ENCODE data around the gene SLC34A1. TPM values are rescaled to one million over a fixed set of nuclear protein-coding genes. Genes with fewer than 3 reads are reported as not detected.
A peak's percentile ranks its signal among the peaks of the same experiment; 100 is the strongest.
"Not testable (repeated sequence)": the region's sequence is repeated elsewhere in the genome, so short reads cannot be mapped to it uniquely, and the experiment has no call there.

Gene SLC34A1
- total RNA-seq, 2 donors from 2014 or later = 0.19 to 0.21 TPM

DNA sequence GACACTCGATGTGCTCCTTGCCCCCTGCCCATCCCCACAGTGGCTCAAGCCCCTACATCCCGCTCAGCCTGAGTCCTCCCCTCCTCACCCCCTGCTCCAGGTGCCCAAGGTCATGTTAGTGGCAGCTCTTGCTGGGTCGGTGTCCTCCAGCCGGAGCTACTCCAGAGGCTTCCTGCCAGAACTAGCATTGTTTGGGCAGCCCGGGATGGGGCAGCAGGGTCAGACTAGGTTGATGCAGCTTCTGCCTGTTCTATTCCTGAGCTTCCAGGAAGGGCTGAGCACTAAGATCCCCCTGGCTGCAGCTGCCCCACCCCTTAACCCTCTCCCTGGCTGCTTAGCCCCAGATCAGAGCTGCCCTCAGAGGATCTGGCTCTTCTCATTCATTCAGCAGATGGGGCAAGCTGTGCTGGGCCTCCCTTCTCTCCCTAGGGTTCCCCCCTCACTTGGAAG, 25.8 kb upstream of the SLC34A1 start:
- Mint-ChIP-seq H3K9me3 (peaks cover 0 to 1% of the 10 kb centered on the region in 2 donors), H3K27me3 (ENCODE audit: low read depth) (no peaks in the 10 kb centered on the region), H3K36me3 (ENCODE audit: insufficient read depth in 2 of 2) (peaks cover 6% of the 10 kb centered on the region in 2 donors), H3K4me1 (ENCODE audit: low read depth) (peaks cover 70% of the 10 kb centered on the region), H3K27ac (peak overlapping the region; percentile 80), H3K4me3 (peak overlapping the region; percentile 73 to 87)
- DNase-seq = no peak
- ATAC-seq (replicated peaks in 1 of 2) = no peak

DNA sequence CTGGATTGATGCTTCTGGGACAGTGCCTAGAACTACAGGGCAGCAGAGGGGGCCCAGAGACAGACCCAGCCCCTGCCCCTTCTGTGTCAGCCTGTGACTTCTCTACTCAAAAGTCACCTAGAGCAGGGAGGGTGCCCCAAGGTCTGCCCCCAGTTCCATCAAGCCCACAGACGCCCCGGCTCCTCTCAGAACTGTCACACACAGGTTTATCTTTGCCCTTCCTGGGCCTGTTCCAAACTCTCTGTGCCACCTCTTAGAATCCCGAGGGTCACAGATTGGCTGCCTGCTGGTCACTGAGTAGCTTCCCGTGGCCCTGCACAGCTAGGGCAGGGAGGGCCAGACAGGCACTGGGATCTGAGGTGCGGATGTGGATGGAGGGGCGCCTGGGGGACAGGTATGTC, 24.8 kb upstream of the SLC34A1 start:
- H3K4me3 Mint-ChIP-seq = peak overlapping the region; percentile 73 to 87
- peaks cover 6% of the 10 kb centered on the region in 2 donors for H3K36me3 Mint-ChIP-seq (ENCODE audit: insufficient read depth in 2 of 2)
- peak overlapping the region; percentile 80 for H3K27ac Mint-ChIP-seq
- ATAC-seq (replicated peaks in 1 of 2) = no peak
- peaks cover 0 to 1% of the 10 kb centered on the region in 2 donors for H3K9me3 Mint-ChIP-seq
- peaks cover 80% of the 10 kb centered on the region for H3K4me1 Mint-ChIP-seq (ENCODE audit: low read depth)
- DNase-seq = no peak
- H3K27me3 Mint-ChIP-seq (ENCODE audit: low read depth) = no peaks in the 10 kb centered on the region

DNA sequence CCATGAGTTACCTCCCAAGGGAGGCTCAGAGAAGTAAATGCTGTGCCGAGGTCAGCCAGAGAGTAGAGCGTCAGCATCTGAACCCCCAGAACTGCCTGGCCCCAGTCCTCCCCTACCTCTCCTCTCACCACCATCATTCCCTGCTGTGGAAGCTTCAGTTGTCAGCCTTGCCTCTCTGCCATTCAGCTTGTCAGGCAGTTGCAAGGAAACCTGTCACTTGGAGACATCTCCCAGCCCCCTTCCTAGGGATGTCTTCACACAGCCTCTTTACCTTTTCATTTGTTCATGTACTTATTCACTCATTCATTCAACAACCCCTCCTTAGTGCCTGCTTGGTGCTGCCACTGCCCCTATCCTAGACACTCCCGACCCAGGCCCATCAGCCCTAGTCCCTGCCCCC, 24.4 kb upstream of the SLC34A1 start:
- ATAC-seq (replicated peaks in 1 of 2) = no peak
- peaks cover 6% of the 10 kb centered on the region in 2 donors for H3K36me3 Mint-ChIP-seq (ENCODE audit: insufficient read depth in 2 of 2)
- peaks cover 84% of the 10 kb centered on the region for H3K4me1 Mint-ChIP-seq (ENCODE audit: low read depth)
- peak overlapping the region; percentile 73 to 87 for H3K4me3 Mint-ChIP-seq
- peaks cover 0 to 1% of the 10 kb centered on the region in 2 donors for H3K9me3 Mint-ChIP-seq
- no peak for DNase-seq
- peak overlapping the region; percentile 43 for H3K27ac Mint-ChIP-seq
- no peaks in the 10 kb centered on the region for H3K27me3 Mint-ChIP-seq (ENCODE audit: low read depth)

DNA sequence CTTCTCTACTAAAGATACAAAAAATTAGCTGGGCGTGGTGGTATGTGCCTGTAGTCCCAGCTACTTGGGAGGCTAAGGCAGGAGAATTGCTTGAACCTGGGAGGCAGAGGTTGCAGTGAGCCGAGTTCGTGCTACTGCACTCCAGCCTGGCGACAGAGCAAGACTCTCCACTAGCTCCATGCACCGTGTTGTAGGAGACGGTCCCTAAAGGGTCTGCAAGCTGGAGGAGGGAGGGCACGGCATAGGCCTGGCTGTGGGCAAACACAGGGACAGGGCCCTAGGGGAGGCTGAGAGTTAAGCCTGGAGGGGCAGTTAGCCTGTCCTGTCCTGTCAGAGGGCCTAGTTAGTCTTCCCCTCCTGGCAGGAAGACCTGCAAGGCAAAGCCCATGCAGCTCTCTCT, 23.5 kb upstream of the SLC34A1 start:
- not testable (repeated sequence) for H3K27ac Mint-ChIP-seq; H3K36me3 Mint-ChIP-seq (ENCODE audit: insufficient read depth in 2 of 2); ATAC-seq (replicated peaks in 1 of 2); H3K4me3 Mint-ChIP-seq; H3K9me3 Mint-ChIP-seq; H3K27me3 Mint-ChIP-seq (ENCODE audit: low read depth); DNase-seq
- peaks cover 90% of the 10 kb centered on the region for H3K4me1 Mint-ChIP-seq (ENCODE audit: low read depth)

DNA sequence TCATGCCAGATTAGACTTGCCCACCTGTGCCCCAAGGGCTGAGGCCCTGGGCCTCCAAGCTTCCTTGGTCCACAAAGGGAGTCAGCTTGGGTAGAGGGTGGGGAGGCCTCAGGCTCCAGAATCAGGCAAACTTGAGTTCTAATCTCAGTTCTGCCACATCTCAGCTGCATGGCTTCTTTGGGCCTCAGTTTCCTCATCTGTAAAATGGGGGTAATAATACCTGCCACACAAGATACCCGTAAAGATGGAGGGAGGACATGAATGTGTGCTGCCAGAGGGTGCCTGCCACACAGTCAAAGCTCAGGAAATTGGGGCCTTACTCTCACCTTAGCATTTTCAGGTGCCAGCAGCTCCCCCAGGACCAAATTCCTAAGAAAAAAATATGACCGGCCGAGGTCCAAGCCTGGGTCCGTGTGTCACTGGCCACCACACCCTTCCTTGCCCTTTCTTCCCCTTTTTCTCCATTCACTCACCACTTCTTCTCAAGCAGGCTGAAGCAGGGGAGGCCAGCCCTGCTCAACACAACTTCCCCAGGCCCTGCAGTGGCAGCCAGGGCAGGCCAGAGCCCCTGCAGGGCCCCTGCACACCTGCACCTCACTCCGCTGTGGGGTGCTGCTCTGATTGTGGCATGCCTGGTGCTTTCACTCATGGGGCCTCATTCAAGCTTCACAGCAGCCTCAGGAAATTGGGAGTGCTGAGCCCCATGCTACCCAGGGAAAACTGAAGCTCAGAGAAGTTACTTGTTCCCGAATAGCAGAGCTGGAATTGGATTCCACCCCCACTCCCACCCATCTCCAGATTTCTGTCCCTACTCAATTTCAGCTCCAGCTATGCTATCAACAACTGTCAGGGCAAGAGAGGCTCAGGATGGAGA, 22.6 kb upstream of the SLC34A1 start:
- peaks cover 89% of the 10 kb centered on the region for H3K4me1 Mint-ChIP-seq (ENCODE audit: low read depth)
- peak overlapping the region; percentile 75 to 86 for H3K4me3 Mint-ChIP-seq
- ATAC-seq (replicated peaks in 1 of 2) (no peak), DNase-seq (peak in 1 of 2 donors; percentile 45)
- H3K27me3 Mint-ChIP-seq (ENCODE audit: low read depth) = no peaks in the 10 kb centered on the region
- H3K36me3 Mint-ChIP-seq (ENCODE audit: insufficient read depth in 2 of 2) = peaks cover 0 to 4% of the 10 kb centered on the region in 2 donors
- H3K9me3 Mint-ChIP-seq = no peaks in the 10 kb centered on the region
- H3K27ac Mint-ChIP-seq = peak overlapping the region; percentile 10

DNA sequence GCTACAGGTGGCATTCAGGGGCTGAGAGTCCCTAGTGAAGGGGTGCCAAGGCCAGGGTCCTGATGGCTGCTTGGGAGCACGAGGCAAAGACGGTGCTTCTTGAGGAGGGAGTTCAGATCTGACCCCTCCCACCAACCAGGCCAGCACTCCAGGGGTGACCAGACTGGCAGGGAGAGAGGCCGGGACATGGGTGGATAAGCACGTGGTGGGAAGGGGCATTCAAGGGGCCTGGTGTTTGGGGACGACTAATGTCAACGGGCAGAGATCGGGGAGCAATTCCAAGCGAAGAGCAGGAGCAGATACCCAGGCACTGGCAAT, 22.0 kb upstream of the SLC34A1 start:
- Mint-ChIP-seq H3K36me3 (ENCODE audit: insufficient read depth in 2 of 2) (peaks cover 2 to 4% of the 10 kb centered on the region in 2 donors), H3K4me1 (ENCODE audit: low read depth) (peaks cover 86% of the 10 kb centered on the region), H3K27ac (peak overlapping the region; percentile 10), H3K27me3 (ENCODE audit: low read depth) (no peaks in the 10 kb centered on the region), H3K4me3 (peak overlapping the region; percentile 75 to 86), H3K9me3 (no peaks in the 10 kb centered on the region)
- DNase-seq (no peak), ATAC-seq (replicated peaks in 1 of 2) (no peak)

DNA sequence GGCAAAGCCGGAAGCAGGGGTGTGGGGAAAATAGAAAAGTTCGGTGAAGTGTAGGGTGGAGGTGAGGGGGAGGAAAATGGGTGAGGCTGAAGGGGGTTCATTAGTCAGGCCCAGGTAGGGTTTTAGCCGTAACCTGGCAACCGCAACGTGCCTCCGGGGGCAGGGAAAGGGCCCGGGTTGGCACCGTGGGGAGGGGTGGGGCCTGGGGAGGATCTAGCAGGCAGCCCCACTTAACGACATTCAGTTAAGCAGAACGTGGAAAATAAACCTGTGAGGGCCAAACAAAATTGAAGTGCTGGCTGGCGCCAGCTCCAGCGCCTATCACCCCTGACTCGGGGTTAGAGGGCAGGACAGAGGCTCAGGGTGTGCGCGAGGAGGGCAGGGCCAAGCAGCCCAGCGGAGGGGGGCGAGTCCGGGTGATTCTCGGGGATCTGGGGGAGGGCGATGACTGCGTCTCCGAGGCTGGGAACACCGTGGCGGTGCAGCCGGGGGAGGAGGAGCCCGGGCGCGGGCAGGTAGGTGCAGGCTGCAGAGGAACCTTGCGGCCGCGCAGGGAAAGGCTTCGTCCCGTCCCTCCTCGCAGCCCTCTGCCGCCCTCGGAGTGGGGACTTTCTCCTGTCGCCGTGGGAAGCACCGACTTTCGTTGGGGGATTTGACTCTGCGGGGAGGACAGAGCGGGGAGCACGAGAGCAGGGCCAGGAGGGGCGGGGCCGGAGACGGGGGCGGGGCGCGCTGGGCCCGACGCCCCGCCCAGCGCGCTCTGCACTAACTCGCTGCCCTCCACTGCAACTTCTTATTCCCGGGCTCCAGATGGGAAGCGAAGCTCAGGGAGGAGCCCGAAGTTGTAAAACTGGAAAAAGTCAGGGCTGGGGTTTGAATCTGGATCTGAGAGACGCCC, 21.4 kb upstream of the SLC34A1 start:
- peaks cover 81% of the 10 kb centered on the region for H3K4me1 Mint-ChIP-seq (ENCODE audit: low read depth)
- no peaks in the 10 kb centered on the region for H3K9me3 Mint-ChIP-seq
- no peaks in the 10 kb centered on the region for H3K27me3 Mint-ChIP-seq (ENCODE audit: low read depth)
- no peak overlapping the region for H3K27ac Mint-ChIP-seq
- DNase-seq (peak; percentile 72 to 75), ATAC-seq (replicated peaks in 1 of 2) (peak; percentile 63 to 68)
- H3K36me3 Mint-ChIP-seq (ENCODE audit: insufficient read depth in 2 of 2) = peaks cover 2% of the 10 kb centered on the region in 2 donors
- peak overlapping the region; percentile 75 to 86 for H3K4me3 Mint-ChIP-seq

DNA sequence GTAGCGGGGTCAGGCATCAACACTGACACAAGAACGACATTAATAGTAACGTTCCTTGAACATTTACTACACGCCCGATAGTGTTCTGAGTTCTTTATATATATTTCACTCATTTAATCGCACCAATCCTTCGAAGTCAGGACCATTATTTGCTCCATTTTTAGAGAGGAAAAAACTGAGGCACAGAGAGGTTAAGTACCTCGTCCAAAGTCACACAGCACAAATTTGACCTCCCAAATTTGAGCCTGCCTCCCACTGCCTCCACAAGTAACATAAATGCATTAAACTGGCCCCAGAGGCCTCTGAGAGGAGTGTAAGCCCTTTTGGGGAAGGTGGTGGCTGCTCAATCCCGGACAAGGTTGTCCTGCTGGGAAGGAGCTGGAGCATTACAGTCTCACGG, 20.7 kb upstream of the SLC34A1 start:
- H3K27me3 Mint-ChIP-seq (ENCODE audit: low read depth) = no peaks in the 10 kb centered on the region
- no peak for DNase-seq

DNA sequence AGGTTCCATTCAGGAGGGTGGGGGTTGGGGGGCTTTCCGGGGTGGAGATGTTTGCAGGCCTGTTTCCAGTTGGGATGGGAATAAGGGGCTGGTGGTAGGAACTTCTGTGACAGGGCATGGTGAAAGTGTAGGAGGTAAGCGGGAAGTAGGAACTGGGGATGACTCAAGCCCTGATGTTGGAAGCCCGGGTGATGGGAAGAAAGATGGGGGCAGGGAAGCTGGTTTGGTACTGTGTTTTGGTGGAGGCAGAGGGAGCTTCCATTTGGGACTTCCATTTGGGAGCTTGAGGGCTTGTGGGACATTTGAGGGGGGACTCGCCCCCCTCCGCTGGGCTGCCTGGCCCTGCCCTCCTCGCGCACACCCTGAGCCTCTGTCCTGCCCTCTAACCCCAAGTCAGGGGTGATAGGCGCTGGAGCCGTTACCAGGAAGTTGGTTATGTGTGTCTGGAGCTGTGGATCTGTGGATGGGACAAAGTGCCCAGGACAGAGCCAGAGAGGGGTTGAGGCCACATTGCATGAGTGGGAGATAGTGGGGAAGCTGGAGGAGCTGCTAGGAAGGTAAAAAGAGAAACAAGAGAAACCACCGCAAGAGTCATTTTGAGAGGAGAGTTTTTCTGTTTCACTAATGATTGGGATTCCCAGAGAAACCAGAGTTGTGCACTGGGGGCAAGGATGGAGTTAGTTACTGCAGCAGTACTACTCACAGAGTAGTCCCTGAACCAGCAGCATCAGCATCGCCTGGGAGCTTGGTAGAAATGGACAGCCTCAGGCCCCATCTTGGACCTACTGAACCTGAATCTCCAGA, 19.9 kb upstream of the SLC34A1 start:
- no peaks in the 10 kb centered on the region for H3K27me3 Mint-ChIP-seq (ENCODE audit: low read depth)
- peaks cover 84% of the 10 kb centered on the region for H3K4me1 Mint-ChIP-seq (ENCODE audit: low read depth)
- DNase-seq = peak; percentile 60 to 64
- peaks cover 6 to 8% of the 10 kb centered on the region in 2 donors for H3K36me3 Mint-ChIP-seq (ENCODE audit: insufficient read depth in 2 of 2)
- peak overlapping the region; percentile 85 for H3K27ac Mint-ChIP-seq
- peak overlapping the region; percentile 80 to 86 for H3K4me3 Mint-ChIP-seq
- H3K9me3 Mint-ChIP-seq = no peaks in the 10 kb centered on the region
- ATAC-seq (replicated peaks in 1 of 2) = peak; percentile 69 to 75

More for the DNA sequence above, 20.7 kb upstream of the SLC34A1 start:
- no peak for ATAC-seq (replicated peaks in 1 of 2)
- H3K36me3 Mint-ChIP-seq (ENCODE audit: insufficient read depth in 2 of 2) = peaks cover 2 to 5% of the 10 kb centered on the region in 2 donors
- peak overlapping the region; percentile 75 to 86 for H3K4me3 Mint-ChIP-seq
- peaks cover 84% of the 10 kb centered on the region for H3K4me1 Mint-ChIP-seq (ENCODE audit: low read depth)
- no peak overlapping the region for H3K27ac Mint-ChIP-seq
- H3K9me3 Mint-ChIP-seq = no peaks in the 10 kb centered on the region

DNA sequence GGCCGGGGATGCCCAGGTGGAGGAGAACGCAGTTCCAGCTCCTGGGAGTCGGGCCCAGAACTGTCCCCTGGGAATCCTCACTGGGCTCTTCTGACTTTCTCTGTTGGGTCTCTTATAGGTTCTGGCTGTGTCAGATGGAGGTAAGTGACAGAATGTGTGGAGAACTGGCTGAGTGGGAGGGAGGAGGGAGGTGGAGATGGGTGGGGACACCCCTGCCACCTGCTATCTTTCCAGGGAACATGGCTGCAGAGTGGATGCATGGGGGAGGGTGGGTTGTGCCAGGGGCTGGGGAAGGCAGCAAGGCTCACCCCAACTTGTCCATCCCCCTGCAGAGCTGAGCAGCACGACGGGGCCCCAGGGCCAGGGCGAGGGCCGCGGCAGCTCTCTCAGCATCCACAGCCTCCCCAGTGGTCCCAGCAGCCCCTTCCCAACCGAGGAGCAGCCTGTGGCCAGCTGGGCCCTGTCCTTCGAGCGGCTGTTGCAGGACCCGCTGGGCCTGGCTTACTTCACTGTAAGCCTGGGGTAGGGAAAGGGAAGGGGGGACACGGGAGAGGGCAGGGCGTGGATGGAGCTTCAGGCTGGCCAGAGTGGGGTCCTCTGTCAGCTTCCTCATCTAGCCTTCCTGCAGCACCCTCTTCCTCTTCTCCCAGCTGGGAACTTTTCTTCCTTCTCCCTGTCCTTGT, 18.2 kb upstream of the SLC34A1 start:
- no peaks in the 10 kb centered on the region for H3K27me3 Mint-ChIP-seq (ENCODE audit: low read depth)
- no peaks in the 10 kb centered on the region for H3K9me3 Mint-ChIP-seq
- ATAC-seq (replicated peaks in 1 of 2) (no peak), DNase-seq (no peak)
- H3K4me1 Mint-ChIP-seq (ENCODE audit: low read depth) = peaks cover 70% of the 10 kb centered on the region
- peaks cover 7 to 8% of the 10 kb centered on the region in 2 donors for H3K36me3 Mint-ChIP-seq (ENCODE audit: insufficient read depth in 2 of 2)
- H3K4me3 Mint-ChIP-seq = peak overlapping the region in 1 of 2 donors; percentile 40
- no peak overlapping the region for H3K27ac Mint-ChIP-seq

DNA sequence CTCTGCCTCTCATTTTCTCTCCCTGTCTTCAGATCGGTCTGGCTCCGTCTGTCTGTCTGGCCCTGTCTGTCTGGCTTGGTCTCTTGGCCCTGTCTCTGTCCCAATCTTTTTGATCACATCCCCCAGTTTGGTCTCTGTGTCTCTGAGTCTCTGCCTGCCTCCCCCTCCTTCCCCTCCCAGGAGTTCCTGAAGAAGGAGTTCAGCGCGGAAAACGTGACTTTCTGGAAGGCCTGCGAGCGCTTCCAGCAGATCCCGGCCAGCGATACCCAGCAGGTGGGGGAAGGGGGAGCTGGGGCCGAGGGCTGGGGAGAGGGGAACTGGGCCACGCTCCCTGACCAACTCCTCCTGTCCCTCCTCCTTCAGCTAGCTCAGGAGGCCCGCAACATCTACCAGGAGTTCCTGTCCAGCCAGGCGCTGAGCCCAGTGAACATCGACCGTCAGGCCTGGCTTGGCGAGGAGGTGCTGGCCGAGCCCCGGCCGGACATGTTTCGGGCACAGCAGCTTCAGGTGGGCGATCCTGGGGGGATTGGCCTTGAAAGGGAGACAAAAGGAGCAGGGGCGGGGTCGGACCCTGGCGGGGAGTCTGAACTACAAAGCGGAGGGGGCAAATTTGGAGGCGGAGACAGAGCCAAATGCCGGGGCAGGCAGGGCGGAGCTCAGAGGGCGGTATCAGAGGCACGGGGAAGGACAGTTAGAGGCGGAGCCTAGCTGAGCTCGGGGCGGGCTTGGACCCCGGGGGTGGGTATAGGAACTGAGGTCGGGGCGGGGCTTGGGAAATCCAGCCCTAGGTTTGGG, 17.5 kb upstream of the SLC34A1 start:
- peak overlapping the region in 1 of 2 donors; percentile 40 for H3K4me3 Mint-ChIP-seq
- peaks cover 7 to 8% of the 10 kb centered on the region in 2 donors for H3K36me3 Mint-ChIP-seq (ENCODE audit: insufficient read depth in 2 of 2)
- ATAC-seq (replicated peaks in 1 of 2) = no peak
- no peak overlapping the region for H3K27ac Mint-ChIP-seq
- peaks cover 69% of the 10 kb centered on the region for H3K4me1 Mint-ChIP-seq (ENCODE audit: low read depth)
- H3K27me3 Mint-ChIP-seq (ENCODE audit: low read depth) = no peaks in the 10 kb centered on the region
- no peaks in the 10 kb centered on the region for H3K9me3 Mint-ChIP-seq
- DNase-seq = no peak

Data from activated T-cell treated with anti-CD3 and anti-CD28 coated beads, Interleukin-2, amount 50 U/mL, for 72 hours (primary cell).